ENCODE results near the gene SARS2. TPM values are rescaled to one million over a fixed set of nuclear protein-coding genes. Genes with fewer than 3 reads are reported as not detected.

The SARS2 gene
- total RNA-seq (ENCODE audit: low replicate concordance), result 29.4 and 32.3 TPM in 2 replicates
- long read RNA-seq, transcript SARS2-201 (16 exons, 2,057 nt), result major isoform, 6 of 14 reads
- long read RNA-seq, partial matches to known transcripts, result 4 of 14 reads
- long read RNA-seq, other reads (novel, unspliced or antisense), result 4 of 14 reads

GRCh38 chr19:38929929-38930775, at the start of gene SARS2:
Gene SARS2, minus strand, starts transcription at chr19:38930763. Its CDS starts 27 bp downstream, at chr19:38930736.
- H3K27me3 Mint-ChIP-seq, result no peaks in the 10 kb centered on the region
- DNase-seq (ENCODE audit: extremely low spot score, unreplicated experiment), result peak; percentile 97
- peak; percentile 100 for TF ChIP-seq CTCF (conservative IDR thresholded peaks at IDR 0.05)
- H3K27ac Mint-ChIP-seq, result peak within 1 kb of the TSS; percentile 99
- peaks cover 18% of the 10 kb centered on the region for H3K36me3 Mint-ChIP-seq
- peaks cover 5% of the 10 kb centered on the region for H3K9me3 Mint-ChIP-seq
- peak within 1 kb of the TSS; percentile 99 for H3K4me3 Mint-ChIP-seq
- peaks cover 18% of the 10 kb centered on the region for H3K4me1 Mint-ChIP-seq (ENCODE audit: unreplicated experiment)

- Mint-ChIP-seq H3K4me3 (no peak overlapping the region), H3K27ac (no peak overlapping the region), H3K4me1 (ENCODE audit: unreplicated experiment) (peaks cover 26% of the 10 kb centered on the region)
These were observed 49.2 kb upstream of the SARS2 start for GRCh38 chr19:38979812-38980211.

GRCh38 chr19:38978326-38978689, 47.7 kb upstream of the SARS2 start:
- no peak for DNase-seq (ENCODE audit: extremely low spot score, unreplicated experiment)
- H3K9me3 Mint-ChIP-seq, result no peaks in the 10 kb centered on the region
- H3K27ac Mint-ChIP-seq, result no peak overlapping the region
- peaks cover 31% of the 10 kb centered on the region for H3K4me1 Mint-ChIP-seq (ENCODE audit: unreplicated experiment)
- TF ChIP-seq CTCF (conservative IDR thresholded peaks at IDR 0.05), result no peak
- H3K36me3 Mint-ChIP-seq, result no peaks in the 10 kb centered on the region
- no peaks in the 10 kb centered on the region for H3K27me3 Mint-ChIP-seq
- H3K4me3 Mint-ChIP-seq, result no peak overlapping the region

More at GRCh38 chr19:38979812-38980211, 49.2 kb upstream of the SARS2 start:
- Mint-ChIP-seq H3K27me3 (no peaks in the 10 kb centered on the region), H3K9me3 (no peaks in the 10 kb centered on the region), H3K36me3 (no peaks in the 10 kb centered on the region)
- no peak for TF ChIP-seq CTCF (conservative IDR thresholded peaks at IDR 0.05)
- DNase-seq (ENCODE audit: extremely low spot score, unreplicated experiment), result no peak

GRCh38 chr19:38977445-38978325, 47.1 kb upstream of the SARS2 start:
- Mint-ChIP-seq H3K27ac (peak overlapping the region; percentile 24), H3K27me3 (no peaks in the 10 kb centered on the region), H3K4me1 (ENCODE audit: unreplicated experiment) (peaks cover 31% of the 10 kb centered on the region), H3K4me3 (peak overlapping the region; percentile 61), H3K9me3 (no peaks in the 10 kb centered on the region), H3K36me3 (no peaks in the 10 kb centered on the region)
- no peak for DNase-seq (ENCODE audit: extremely low spot score, unreplicated experiment)
- TF ChIP-seq CTCF (conservative IDR thresholded peaks at IDR 0.05), result no peak

GRCh38 chr19:38975861-38976271, 45.3 kb upstream of the SARS2 start:
- peak overlapping the region; percentile 97 for H3K4me3 Mint-ChIP-seq
- H3K27ac Mint-ChIP-seq, result peak overlapping the region; percentile 83
- no peak for DNase-seq (ENCODE audit: extremely low spot score, unreplicated experiment)
- no peaks in the 10 kb centered on the region for H3K27me3 Mint-ChIP-seq
- no peaks in the 10 kb centered on the region for H3K36me3 Mint-ChIP-seq
- peaks cover 31% of the 10 kb centered on the region for H3K4me1 Mint-ChIP-seq (ENCODE audit: unreplicated experiment)
- no peaks in the 10 kb centered on the region for H3K9me3 Mint-ChIP-seq
- no peak for TF ChIP-seq CTCF (conservative IDR thresholded peaks at IDR 0.05)
